CD4-positive, alpha-beta T cell treated with Interleukin-17A for 1 hour (primary cell): Measurements from ENCODE around the gene ADARB2.
"Not testable (repeated sequence)": the region's sequence is repeated elsewhere in the genome, so short reads cannot be mapped to it uniquely, and the experiment has no call there.

Experiments
- DNase-seq: peaks from one replicate; pipeline ENCODE4 v3.0.0-alpha.2; 2020

The ADARB2 gene

DNA sequence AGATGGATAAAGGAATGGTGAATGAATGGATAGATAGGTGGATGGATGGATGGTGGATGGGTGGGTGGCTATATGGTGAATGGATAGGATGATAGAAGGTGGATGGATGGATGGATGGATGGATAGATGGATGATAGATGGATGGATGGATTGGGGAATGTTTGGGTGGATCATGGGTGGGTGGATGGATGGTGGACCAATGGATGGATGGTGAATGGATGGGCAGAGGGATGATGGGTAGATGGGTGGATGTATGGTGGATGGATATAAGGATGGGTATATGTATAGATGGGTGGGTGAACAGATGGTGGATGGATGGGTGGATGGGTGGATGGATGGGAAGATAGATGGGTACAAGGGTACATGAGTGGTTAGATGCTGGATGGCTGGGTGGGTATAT, 322.4 kb downstream of the ADARB2 start:
- no peak for DNase-seq

DNA sequence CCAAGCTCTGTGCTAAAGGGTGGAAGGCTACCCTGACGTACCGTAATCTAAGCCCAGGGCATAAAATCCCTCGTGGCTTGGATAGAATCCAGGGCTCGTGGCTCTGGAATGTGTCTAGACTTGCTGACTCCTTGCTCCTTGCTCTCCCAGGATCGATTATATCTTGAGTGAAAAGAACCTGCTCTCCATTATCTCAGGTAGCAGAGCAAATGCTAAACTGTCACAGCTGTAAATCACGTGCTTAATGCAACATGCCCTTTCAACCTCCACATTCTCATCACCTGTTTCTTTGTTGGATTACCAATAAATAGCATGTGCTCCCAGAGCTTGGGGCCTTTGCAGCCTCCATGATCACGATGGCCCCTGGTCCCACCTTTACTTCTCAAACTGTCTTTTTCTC, 323.0 kb downstream of the ADARB2 start:
- not testable (repeated sequence) for DNase-seq

GRCh38 chr10:1413823-1414222, 323.5 kb downstream of the ADARB2 start:
- no peak for DNase-seq

DNA sequence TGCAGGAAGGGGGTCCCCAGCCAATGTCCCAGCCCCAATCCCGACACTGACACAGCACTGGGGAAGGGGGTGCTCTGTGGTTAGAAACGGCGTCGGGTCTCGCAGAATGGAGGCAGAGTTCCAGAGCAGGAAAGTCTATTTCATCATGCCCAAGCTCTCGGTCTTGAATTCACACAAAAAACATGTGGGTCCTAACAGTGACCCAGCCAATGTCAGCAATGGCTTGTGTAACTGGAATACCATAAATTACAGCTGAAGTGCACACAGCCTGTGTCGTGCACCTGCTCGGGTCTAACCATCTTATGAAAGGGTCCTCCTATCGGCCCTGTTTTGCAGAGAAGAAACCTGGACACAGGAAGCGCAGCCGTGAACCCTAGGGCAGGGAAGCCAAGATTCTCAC, 324.1 kb downstream of the ADARB2 start:
- DNase-seq = no peak

- no peak for DNase-seq
These were observed 324.7 kb downstream of the ADARB2 start for GRCh38 chr10:1412531-1413189.

- DNase-seq = no peak
These were observed 325.4 kb downstream of the ADARB2 start for GRCh38 chr10:1411956-1412355.

- DNase-seq = no peak
These were observed 325.9 kb downstream of the ADARB2 start for GRCh38 chr10:1411451-1411850.

GRCh38 chr10:1410469-1411395, 326.6 kb downstream of the ADARB2 start:
- DNase-seq = no peak

- DNase-seq = no peak
These were observed 327.3 kb downstream of the ADARB2 start for GRCh38 chr10:1410032-1410431.

GRCh38 chr10:1409392-1409791, 327.9 kb downstream of the ADARB2 start:
- no peak for DNase-seq

DNA sequence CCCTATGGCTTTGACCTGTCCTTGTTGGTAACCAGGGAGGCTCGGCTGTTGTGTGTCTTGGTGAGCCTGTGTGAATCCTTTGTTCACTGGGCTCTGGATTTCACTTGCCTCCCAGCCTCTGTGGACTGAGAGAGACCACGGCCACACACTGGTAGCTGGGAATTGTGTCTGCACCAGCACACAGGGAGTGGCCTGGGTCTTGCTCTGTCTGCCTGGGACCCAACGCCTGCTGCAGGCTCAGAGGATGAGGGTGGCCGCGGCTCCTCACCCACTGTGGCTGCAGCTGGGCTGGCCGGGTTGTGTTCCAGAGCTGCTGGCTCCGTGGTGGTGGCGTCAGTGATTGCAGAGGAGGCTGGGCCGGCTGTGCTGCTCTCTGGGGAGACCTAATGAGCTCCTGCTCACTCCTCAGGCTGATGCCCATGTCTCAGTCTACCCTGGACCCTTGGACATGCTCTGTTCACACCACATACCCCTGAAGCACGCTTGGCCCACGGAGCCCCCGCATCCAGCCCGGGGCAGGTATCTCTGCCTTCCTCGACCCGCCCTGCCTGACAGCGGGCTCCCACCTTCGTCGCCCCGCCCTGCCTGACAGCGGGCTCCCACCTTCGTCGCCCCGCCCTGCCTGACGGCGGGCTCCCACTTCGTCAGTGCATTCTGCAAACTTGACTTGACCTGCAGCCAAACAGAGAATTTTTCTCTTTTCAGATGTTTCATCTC, 328.5 kb downstream of the ADARB2 start:
- no peak for DNase-seq

GRCh38 chr10:1406967-1407945, 330.1 kb downstream of the ADARB2 start:
- no peak for DNase-seq

- no peak for DNase-seq
These were observed 331.0 kb downstream of the ADARB2 start for GRCh38 chr10:1406132-1406966.

DNA sequence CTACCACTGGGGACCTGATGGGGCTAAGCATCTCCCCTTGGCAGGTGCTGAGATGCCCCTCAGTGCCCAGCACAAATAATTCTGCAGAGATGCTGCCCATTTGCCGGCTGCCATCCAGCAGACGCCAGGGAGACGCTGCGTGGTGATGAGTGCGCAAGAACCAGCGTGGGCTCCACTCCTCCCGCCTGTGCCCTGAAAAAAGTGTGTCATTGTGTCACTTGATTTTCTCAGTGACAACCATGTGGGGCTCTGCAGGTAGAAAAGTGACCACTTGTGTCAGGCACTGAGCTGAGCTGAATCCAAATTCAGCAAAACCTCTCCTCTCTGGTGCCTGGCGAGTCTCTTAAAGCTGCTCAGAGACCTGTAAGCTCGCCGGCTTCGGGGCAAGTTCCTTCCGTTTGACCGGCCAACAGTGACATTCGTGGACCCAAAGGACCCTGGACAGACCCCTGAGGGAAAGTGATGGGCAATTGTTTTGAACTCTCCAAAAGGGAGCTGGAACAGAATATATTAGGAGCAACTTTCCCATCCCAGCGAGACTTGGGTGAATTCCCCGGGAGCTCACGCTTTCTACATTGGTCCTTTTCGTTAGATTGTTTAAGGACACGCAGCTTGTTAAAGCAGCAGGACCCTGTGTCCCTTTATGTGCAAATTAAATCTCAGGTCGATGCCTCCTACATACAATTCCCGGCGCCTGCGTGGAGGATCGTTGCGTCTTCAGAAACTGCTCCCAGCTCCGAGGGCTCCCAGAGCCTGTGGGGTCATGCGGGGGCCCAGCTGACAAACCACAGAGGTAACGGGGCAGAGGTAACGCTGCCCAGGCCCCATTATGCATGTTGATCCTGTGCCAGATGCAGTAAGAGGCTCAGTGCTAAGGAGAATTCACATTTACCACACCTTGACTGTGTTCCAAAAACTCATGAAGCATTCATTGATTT, 332.7 kb downstream of the ADARB2 start:
- no peak for DNase-seq

DNA sequence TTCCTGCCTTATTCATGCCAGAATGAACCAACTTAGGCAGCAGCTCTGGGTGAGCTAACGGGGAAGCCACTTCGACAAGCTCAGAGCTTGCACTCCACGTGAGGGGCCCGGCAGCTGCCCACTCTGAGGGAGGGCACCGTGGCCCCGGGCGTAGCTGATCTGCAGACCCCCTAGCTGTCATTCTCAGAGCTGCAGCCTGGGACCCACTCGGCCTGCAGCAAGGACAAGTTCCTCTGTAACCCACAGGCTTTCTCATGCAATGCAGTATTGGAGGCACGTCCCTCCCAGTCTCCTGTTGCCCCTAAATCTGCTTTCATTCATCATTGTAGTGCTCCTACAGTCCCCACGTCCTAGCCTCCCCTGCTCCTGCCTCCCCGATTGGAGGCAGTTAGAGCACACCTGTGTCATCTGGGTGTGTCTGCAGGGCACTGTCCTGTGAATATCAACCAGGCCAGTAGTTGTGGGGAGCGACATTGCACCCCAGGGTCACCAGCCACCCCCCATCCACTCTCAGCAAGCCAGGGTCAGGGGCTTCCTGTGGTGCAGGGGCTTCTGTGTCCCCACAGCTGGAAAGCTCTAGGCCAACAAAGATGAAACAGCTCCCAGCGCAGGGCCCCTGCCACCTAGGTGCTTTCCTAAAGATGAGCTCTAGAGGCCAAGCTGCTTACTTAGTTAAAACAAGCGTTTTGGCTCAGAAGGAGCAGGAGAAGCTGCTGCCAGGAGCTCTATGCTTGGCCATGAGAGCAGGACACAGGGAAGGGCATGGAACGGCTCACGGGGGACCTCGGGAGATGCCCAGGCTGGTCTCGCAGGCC, 333.6 kb downstream of the ADARB2 start:
- DNase-seq = no peak

DNA sequence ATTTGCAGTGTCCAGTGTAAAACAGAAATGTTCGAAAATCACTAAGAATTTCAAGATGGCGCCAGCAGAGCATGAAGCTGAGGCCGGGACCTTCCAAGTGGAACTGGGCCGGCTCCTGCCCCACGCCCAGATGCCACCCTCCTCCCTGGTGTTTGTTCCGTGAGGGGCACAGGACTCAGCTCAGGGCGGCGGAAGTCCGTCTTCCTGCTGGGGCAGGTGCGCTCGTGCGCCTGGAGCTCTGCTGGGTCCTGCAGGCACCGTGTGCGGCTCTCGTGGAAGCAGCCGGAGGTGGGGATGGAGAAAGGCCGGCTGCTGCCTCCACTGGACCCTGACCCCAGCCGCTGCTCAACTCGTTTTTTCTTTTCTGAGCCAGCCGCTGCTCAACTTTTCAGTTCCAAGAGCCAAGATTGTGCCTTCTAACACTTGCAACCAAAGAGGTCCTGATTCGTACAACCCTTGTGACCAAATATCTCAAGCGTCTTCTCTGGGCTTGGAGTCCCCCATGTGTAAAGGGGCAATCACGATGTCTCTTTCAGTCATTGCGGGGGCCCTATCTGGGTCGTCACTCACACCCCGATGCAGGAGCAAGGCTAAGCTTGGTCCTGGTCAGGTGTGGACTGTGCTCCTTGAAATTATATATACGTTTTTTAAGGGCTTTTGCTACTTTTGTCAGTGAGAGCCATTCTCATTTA, 334.4 kb downstream of the ADARB2 start:
- no peak for DNase-seq

GRCh38 chr10:1402016-1402770, 335.1 kb downstream of the ADARB2 start:
- no peak for DNase-seq
